Endothelial cell of umbilical vein (primary cell): ENCODE results near the gene KLHL17.

ENCODE experiments used
- POLR2A ChIP-seq: IDR thresholded peaks from 2 replicates; pipeline ENCODE4 v1.6.1; 2012; ENCODE audit warnings: low read depth, mild to moderate bottlenecking, control low read depth, low read length
- TF ChIP-seq, protein P1 (sequence below), 2 donors: IDR thresholded peaks; 1 replicate in 1 of 2; 2 replicates in 1 of 2; pipeline ENCODE4 v1.5.1; 2011; ENCODE audit warnings: low read length in 2 of 2, mild to moderate bottlenecking in 2 of 2, moderate library complexity in 2 of 2, control low read depth in 1 of 2, inconsistent platforms in 1 of 2, low read depth in 1 of 2; ENCODE audit not compliant: insufficient read depth in 1 of 2; ENCODE audit errors: extremely low read depth in 1 of 2

DNA sequence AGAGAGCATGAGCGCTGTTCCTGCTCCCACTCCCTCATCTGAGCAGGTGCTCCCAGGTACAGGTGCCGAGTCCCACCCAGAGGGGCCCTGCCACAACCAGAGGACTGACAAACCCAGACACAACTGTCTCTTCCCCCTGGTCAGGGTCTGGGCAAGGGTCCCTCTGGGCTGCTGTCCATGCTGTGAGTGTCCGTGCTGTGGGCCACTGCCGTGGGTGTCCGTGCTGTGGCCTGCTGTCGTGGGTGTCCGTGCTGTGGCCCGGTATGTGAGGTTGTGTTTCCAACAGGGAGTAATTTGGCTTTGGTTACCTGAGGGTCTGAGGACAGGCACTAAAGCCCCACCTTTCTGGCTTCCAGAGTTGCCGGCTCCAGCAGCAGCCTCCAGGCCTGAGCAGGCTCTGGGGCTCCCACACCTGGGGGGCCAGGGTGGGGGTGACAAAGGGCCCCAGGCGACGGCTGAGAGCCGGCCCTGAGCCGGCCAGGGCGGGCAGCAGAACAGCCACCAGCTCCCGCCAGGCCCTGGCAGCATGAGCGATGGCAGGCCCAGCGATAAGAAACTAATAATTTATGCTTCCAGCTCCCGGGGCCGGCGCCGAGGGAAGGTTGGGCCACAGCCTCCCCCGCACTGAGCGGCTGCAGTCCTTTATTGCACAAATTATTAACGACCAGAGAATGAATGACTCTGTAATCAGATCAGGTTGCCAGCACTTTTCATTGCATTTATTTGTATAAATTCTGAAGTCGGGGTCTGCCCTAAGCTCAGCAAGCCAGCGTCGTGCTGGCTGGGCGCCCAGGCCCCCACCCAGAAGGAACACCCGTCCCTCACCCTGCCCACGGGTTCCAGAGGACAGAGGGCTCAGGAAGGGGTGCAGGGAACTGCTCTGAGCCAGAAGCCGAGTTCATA is 44.0 kb upstream of the KLHL17 start:
- TF ChIP-seq, protein P1, sequence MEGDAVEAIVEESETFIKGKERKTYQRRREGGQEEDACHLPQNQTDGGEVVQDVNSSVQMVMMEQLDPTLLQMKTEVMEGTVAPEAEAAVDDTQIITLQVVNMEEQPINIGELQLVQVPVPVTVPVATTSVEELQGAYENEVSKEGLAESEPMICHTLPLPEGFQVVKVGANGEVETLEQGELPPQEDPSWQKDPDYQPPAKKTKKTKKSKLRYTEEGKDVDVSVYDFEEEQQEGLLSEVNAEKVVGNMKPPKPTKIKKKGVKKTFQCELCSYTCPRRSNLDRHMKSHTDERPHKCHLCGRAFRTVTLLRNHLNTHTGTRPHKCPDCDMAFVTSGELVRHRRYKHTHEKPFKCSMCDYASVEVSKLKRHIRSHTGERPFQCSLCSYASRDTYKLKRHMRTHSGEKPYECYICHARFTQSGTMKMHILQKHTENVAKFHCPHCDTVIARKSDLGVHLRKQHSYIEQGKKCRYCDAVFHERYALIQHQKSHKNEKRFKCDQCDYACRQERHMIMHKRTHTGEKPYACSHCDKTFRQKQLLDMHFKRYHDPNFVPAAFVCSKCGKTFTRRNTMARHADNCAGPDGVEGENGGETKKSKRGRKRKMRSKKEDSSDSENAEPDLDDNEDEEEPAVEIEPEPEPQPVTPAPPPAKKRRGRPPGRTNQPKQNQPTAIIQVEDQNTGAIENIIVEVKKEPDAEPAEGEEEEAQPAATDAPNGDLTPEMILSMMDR (IDR thresholded peaks at IDR 0.05; ENCODE audit: extremely low read depth in 1 of 2, insufficient read depth in 1 of 2, low read depth in 1 of 2, low read length in 2 of 2) = no peak
- no peak for TF ChIP-seq POLR2A
